GM21381 (cell line): ENCODE measurements around the gene TOR1A.

Source experiments
- ATAC-seq: cut with Tn5 transposase; IDR thresholded peaks from one replicate; pipeline ENCODE4 v1.9.1; 2021; ENCODE audit warnings: mild to moderate bottlenecking, moderate library complexity; ENCODE audit not compliant: unreplicated experiment

Gene TOR1A

GRCh38 chr9:129852579-129852978 lies 28.6 kb upstream of the TOR1A start:
- ATAC-seq, result no peak

- no peak for ATAC-seq
Observed at GRCh38 chr9:129851821-129852220, 27.9 kb upstream of the TOR1A start.

GRCh38 chr9:129850821-129851550 lies 27.1 kb upstream of the TOR1A start:
- ATAC-seq, result no peak

- ATAC-seq, result no peak
Observed at GRCh38 chr9:129849901-129850300, 26.0 kb upstream of the TOR1A start.

GRCh38 chr9:129848712-129849441 lies 24.9 kb upstream of the TOR1A start:
- no peak for ATAC-seq

- ATAC-seq, result no peak
Observed at GRCh38 chr9:129845373-129845772, 21.4 kb upstream of the TOR1A start.

- no peak for ATAC-seq
Observed at GRCh38 chr9:129841071-129841470, 17.1 kb upstream of the TOR1A start.

GRCh38 chr9:129840034-129840433 lies 16.1 kb upstream of the TOR1A start:
- ATAC-seq, result no peak

- ATAC-seq, result no peak
Observed at GRCh38 chr9:129839324-129840023, 15.5 kb upstream of the TOR1A start.

GRCh38 chr9:129838707-129839259 lies 14.8 kb upstream of the TOR1A start:
- ATAC-seq, result no peak

- ATAC-seq, result no peak
Observed at GRCh38 chr9:129836311-129837007, 12.5 kb upstream of the TOR1A start.

GRCh38 chr9:129835860-129836223 lies 11.9 kb upstream of the TOR1A start:
- no peak for ATAC-seq

- peak; percentile 92 for ATAC-seq
Observed at GRCh38 chr9:129835128-129835859, 11.4 kb upstream of the TOR1A start, which contains the start of the genes C9orf78 and USP20. Gene C9orf78 (minus strand): TSS chr9:129835275. CDS start chr9:129835221, 54 bp downstream. Gene USP20 (plus strand): TSS chr9:129835458. CDS start chr9:129852556, 17,098 bp downstream.

- peak; percentile 28 for ATAC-seq
Observed at GRCh38 chr9:129834489-129835127, 10.7 kb upstream of the TOR1A start.

GRCh38 chr9:129832982-129833381 lies 9.0 kb upstream of the TOR1A start:
- ATAC-seq, result no peak

- no peak for ATAC-seq
Observed at GRCh38 chr9:129828969-129829368, 5.0 kb upstream of the TOR1A start.

GRCh38 chr9:129828051-129828450 lies 4.1 kb upstream of the TOR1A start:
- no peak for ATAC-seq

- ATAC-seq, result no peak
Observed at GRCh38 chr9:129826759-129827158, 2.8 kb upstream of the TOR1A start.

- no peak for ATAC-seq
Observed at GRCh38 chr9:129826344-129826743, 2.4 kb upstream of the TOR1A start.

GRCh38 chr9:129823542-129823934 lies 398 bp downstream of the TOR1A start:
- no peak for ATAC-seq
